Lower leg skin (tissue), 3 donors: ENCODE results near the gene THRSP.

Experiments
- POLR2A ChIP-seq, 2 donors: fragments of 450-650 bp; IDR thresholded peaks; one replicate each; pipeline ENCODE4 v1.6.1; 2016 to 2017; ENCODE audit warnings: antibody characterized with exemption in 2 of 2, mild to moderate bottlenecking in 1 of 2, moderate library complexity in 1 of 2
- TF ChIP-seq, protein P1 (sequence below), 3 donors: fragments of 450-650 bp; IDR thresholded peaks; one replicate each; pipeline ENCODE4 v1.5.1; 2016; ENCODE audit warnings: antibody characterized with exemption in 3 of 3, mild to moderate bottlenecking in 3 of 3, moderate library complexity in 2 of 3

GRCh38 chr11:78066471-78066870 is 2.8 kb downstream of the THRSP start:
- TF ChIP-seq, protein P1, sequence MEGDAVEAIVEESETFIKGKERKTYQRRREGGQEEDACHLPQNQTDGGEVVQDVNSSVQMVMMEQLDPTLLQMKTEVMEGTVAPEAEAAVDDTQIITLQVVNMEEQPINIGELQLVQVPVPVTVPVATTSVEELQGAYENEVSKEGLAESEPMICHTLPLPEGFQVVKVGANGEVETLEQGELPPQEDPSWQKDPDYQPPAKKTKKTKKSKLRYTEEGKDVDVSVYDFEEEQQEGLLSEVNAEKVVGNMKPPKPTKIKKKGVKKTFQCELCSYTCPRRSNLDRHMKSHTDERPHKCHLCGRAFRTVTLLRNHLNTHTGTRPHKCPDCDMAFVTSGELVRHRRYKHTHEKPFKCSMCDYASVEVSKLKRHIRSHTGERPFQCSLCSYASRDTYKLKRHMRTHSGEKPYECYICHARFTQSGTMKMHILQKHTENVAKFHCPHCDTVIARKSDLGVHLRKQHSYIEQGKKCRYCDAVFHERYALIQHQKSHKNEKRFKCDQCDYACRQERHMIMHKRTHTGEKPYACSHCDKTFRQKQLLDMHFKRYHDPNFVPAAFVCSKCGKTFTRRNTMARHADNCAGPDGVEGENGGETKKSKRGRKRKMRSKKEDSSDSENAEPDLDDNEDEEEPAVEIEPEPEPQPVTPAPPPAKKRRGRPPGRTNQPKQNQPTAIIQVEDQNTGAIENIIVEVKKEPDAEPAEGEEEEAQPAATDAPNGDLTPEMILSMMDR (IDR thresholded peaks at IDR 0.05): no peak
- no peak for TF ChIP-seq POLR2A (IDR thresholded peaks at IDR 0.05)
